Measurements from ENCODE around the gene LCP2. TPM values are rescaled to one million over a fixed set of nuclear protein-coding genes. Genes with fewer than 3 reads are reported as not detected.

The LCP2 gene
- total RNA-seq, 1 donor from 2014 or later, result not detected

DNA sequence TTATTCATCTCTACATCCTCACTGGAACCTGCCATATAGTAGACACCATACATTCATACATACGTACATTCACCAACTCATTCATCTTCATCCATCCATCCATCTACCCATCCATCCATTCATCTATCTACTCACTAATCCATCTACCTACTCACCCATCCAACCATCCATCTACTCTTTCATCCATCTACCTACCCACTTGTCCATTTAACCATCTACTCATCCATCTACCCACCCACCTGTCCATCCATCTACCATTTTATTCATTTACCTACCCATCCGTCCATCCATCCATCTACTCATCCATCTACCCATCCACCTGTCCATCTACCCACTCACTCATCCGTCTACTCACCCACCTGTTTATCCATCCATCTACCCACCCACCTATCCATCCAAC is 31.9 kb upstream of the LCP2 start:
- no peak for TF ChIP-seq EZH2 (IDR thresholded peaks at IDR 0.05)
- TF ChIP-seq, protein P1, sequence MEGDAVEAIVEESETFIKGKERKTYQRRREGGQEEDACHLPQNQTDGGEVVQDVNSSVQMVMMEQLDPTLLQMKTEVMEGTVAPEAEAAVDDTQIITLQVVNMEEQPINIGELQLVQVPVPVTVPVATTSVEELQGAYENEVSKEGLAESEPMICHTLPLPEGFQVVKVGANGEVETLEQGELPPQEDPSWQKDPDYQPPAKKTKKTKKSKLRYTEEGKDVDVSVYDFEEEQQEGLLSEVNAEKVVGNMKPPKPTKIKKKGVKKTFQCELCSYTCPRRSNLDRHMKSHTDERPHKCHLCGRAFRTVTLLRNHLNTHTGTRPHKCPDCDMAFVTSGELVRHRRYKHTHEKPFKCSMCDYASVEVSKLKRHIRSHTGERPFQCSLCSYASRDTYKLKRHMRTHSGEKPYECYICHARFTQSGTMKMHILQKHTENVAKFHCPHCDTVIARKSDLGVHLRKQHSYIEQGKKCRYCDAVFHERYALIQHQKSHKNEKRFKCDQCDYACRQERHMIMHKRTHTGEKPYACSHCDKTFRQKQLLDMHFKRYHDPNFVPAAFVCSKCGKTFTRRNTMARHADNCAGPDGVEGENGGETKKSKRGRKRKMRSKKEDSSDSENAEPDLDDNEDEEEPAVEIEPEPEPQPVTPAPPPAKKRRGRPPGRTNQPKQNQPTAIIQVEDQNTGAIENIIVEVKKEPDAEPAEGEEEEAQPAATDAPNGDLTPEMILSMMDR (IDR thresholded peaks at IDR 0.05), result no peak
- TF ChIP-seq EZH2phosphoT487 (IDR thresholded peaks at IDR 0.05), result no peak
- H3K79me2 ChIP-seq (ENCODE audit: low read depth), result no peaks in the 10 kb centered on the region
- H3K27me3 ChIP-seq, result no peaks in the 10 kb centered on the region
- no peaks in the 10 kb centered on the region for H3K36me3 Mint-ChIP-seq
- no peak overlapping the region for H2AFZ ChIP-seq (replicated peaks)
- H3K4me3 ChIP-seq, result no peak overlapping the region
- no peak for DNase-seq (ENCODE audit: low spot score)
- H3K27me3 Mint-ChIP-seq (ENCODE audit: insufficient read depth, low read depth), result peaks cover 3% of the 10 kb centered on the region
- H3K4me3 Mint-ChIP-seq, result no peak overlapping the region
- H3F3A ChIP-seq (ENCODE audit: low read depth), result peaks cover 6% of the 10 kb centered on the region
- H3K27ac ChIP-seq, result no peak overlapping the region
- H3K27ac Mint-ChIP-seq, result no peak overlapping the region
- peaks cover 35% of the 10 kb centered on the region for H3K4me1 Mint-ChIP-seq
- H3K9me3 Mint-ChIP-seq, result peaks cover 3% of the 10 kb centered on the region
- no peaks in the 10 kb centered on the region for H4K20me1 ChIP-seq (ENCODE audit: low read depth)
- no peaks in the 10 kb centered on the region for H3K36me3 ChIP-seq
- H3K9me3 ChIP-seq (ENCODE audit: low read depth), result no peaks in the 10 kb centered on the region
- H3K4me2 ChIP-seq, result no peak overlapping the region
- H3K4me1 ChIP-seq, result peaks cover 25% of the 10 kb centered on the region
- no peak overlapping the region for H3K9ac ChIP-seq

DNA sequence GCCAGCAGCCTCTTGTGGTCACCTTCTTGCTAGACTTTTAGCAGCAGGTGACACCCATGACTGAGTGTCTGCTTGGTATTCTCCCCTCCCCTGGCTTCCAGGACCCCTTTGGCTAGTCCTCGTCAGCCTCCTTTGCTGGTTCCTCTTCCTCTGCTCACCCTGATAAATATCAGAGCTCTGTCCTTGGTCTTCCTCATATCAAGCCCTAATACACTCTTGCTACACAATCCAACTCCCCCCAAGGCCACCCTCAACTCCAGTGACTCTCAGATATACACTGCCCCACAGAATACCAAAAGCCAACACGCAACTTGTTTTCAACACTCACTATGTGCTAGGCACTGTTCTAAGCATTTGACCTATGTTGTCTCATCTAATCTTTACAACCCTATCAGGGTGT is 30.3 kb upstream of the LCP2 start:
- Histone ChIP-seq H3K4me3 (no peak overlapping the region), H4K20me1 (ENCODE audit: low read depth) (no peaks in the 10 kb centered on the region), H3K27me3 (no peaks in the 10 kb centered on the region), H3K4me2 (no peak overlapping the region), H3F3A (ENCODE audit: low read depth) (peaks cover 4% of the 10 kb centered on the region), H3K36me3 (no peaks in the 10 kb centered on the region), H3K27ac (no peak overlapping the region), H3K79me2 (ENCODE audit: low read depth) (no peaks in the 10 kb centered on the region), H3K9ac (no peak overlapping the region), H3K9me3 (ENCODE audit: low read depth) (no peaks in the 10 kb centered on the region), H3K4me1 (peaks cover 9% of the 10 kb centered on the region), H2AFZ (replicated peaks) (no peak overlapping the region)
- no peak for TF ChIP-seq EZH2phosphoT487 (IDR thresholded peaks at IDR 0.05)
- TF ChIP-seq, protein P1 (IDR thresholded peaks at IDR 0.05), result no peak
- no peak for TF ChIP-seq EZH2 (IDR thresholded peaks at IDR 0.05)
- no peak overlapping the region for H3K27ac Mint-ChIP-seq
- no peak overlapping the region for H3K4me3 Mint-ChIP-seq
- no peak for DNase-seq (ENCODE audit: low spot score)
- peaks cover 3% of the 10 kb centered on the region for H3K9me3 Mint-ChIP-seq
- peaks cover 3% of the 10 kb centered on the region for H3K27me3 Mint-ChIP-seq (ENCODE audit: insufficient read depth, low read depth)
- H3K4me1 Mint-ChIP-seq, result peaks cover 18% of the 10 kb centered on the region
- no peaks in the 10 kb centered on the region for H3K36me3 Mint-ChIP-seq

DNA sequence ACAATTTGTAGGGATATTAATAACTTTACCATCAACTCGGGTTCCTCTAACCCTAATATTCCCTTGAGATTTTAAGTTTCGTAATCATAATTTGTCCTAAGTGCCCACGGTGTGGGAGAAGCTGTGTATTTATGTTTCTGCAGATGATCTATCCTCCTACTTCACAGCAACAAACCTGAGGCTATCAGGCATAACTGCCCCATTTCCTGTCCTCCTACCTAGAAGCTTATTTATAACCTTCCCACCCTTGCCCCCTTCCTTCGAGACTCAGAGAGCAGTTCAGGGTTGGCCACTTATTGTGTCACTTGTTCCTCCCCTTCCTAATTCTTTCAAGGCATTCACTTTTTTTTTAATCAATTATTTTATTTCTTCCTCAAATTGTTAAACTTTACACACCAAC is 29.6 kb upstream of the LCP2 start:
- H3K9ac ChIP-seq, result no peak overlapping the region
- Mint-ChIP-seq H3K4me3 (no peak overlapping the region), H3K4me1 (peaks cover 12% of the 10 kb centered on the region), H3K27me3 (ENCODE audit: insufficient read depth, low read depth) (peaks cover 3% of the 10 kb centered on the region), H3K9me3 (peaks cover 3% of the 10 kb centered on the region), H3K27ac (no peak overlapping the region), H3K36me3 (no peaks in the 10 kb centered on the region)
- no peak overlapping the region for H3K4me2 ChIP-seq
- no peak overlapping the region for H2AFZ ChIP-seq (replicated peaks)
- no peaks in the 10 kb centered on the region for H4K20me1 ChIP-seq (ENCODE audit: low read depth)
- H3K9me3 ChIP-seq (ENCODE audit: low read depth), result no peaks in the 10 kb centered on the region
- H3F3A ChIP-seq (ENCODE audit: low read depth), result no peaks in the 10 kb centered on the region
- no peak for DNase-seq (ENCODE audit: low spot score)
- TF ChIP-seq EZH2phosphoT487 (IDR thresholded peaks at IDR 0.05) (no peak), EZH2 (IDR thresholded peaks at IDR 0.05) (no peak)
- TF ChIP-seq, protein P1 (IDR thresholded peaks at IDR 0.05), result no peak
- H3K36me3 ChIP-seq, result no peaks in the 10 kb centered on the region
- no peaks in the 10 kb centered on the region for H3K79me2 ChIP-seq (ENCODE audit: low read depth)
- H3K27ac ChIP-seq, result no peak overlapping the region
- no peaks in the 10 kb centered on the region for H3K27me3 ChIP-seq
- no peak overlapping the region for H3K4me3 ChIP-seq
- peaks cover 2% of the 10 kb centered on the region for H3K4me1 ChIP-seq
